GM19351 (cell line): Measurements from ENCODE around the gene NOL7.

ENCODE experiments used
- ATAC-seq: cut with Tn5 transposase; IDR thresholded peaks from one replicate; pipeline ENCODE4 v1.9.1; 2021; ENCODE audit warnings: mild to moderate bottlenecking, moderate library complexity; ENCODE audit not compliant: unreplicated experiment

Gene NOL7

GRCh38 chr6:13649393-13649792 lies 34.3 kb downstream of the NOL7 start:
- ATAC-seq = no peak

DNA sequence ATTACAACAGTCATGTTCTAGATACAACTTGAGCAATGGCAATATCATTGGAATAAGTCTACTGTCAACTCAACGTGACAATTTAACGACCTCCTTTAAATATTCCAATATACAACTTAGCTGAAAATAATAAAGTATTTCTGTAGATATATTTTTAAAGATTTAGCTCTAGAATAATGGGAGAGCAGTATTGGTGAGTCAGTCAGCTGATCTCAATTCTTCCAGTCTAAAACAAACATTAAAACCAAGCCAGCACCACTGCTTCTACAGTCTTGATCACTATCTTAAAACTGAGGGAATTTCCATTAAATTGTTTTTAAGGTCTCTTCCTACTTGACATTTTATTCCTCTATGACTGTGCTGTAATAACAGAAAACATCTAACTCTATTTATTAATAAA lies 38.2 kb downstream of the NOL7 start:
- ATAC-seq = no peak

- ATAC-seq = no peak
Measured at GRCh38 chr6:13654496-13654895, 39.4 kb downstream of the NOL7 start.

- ATAC-seq = no peak
Measured at GRCh38 chr6:13655700-13656099, 40.6 kb downstream of the NOL7 start.

GRCh38 chr6:13660273-13660672 lies 45.1 kb downstream of the NOL7 start:
- no peak for ATAC-seq

DNA sequence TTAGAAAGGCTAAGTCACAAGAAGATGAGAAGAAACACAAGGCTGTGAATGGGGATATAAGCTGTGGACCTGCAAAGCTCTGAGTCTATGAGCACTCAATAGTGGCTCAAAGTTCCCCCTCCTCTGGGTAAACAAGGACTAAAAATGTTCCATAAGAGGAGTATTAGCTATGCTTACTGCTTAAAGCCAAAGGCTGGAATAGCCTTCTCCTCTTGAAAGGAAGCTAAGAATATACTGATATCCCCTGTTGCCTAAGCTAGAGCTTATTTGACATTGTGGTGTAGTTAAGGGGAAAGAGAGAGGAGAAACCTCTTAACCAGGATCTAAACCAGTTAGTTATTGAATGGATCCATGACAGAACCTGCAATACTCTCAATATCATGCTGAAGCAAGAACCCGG lies 45.8 kb downstream of the NOL7 start:
- no peak for ATAC-seq

- no peak for ATAC-seq
Measured at GRCh38 chr6:13661647-13662046, 46.5 kb downstream of the NOL7 start.

- no peak for ATAC-seq
Measured at GRCh38 chr6:13662651-13663334, 47.7 kb downstream of the NOL7 start.

DNA sequence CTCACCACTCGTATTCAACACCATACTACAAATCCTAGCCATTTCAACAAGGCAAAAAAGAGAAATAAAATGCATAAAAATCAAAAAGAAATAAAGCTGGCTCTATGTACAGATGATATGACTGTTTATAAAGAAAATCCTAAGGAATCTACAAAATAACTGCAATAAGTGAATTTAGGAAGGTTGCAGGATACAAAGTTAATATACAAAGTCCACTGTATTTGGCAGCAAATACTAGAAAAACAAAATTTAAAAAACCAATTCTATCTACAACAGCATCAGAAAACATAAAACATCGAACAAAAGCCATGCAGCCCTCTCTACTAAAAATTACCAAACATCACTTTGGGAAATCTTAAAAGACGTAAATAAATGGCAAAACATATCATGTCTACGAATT lies 48.9 kb downstream of the NOL7 start:
- ATAC-seq = no peak

DNA sequence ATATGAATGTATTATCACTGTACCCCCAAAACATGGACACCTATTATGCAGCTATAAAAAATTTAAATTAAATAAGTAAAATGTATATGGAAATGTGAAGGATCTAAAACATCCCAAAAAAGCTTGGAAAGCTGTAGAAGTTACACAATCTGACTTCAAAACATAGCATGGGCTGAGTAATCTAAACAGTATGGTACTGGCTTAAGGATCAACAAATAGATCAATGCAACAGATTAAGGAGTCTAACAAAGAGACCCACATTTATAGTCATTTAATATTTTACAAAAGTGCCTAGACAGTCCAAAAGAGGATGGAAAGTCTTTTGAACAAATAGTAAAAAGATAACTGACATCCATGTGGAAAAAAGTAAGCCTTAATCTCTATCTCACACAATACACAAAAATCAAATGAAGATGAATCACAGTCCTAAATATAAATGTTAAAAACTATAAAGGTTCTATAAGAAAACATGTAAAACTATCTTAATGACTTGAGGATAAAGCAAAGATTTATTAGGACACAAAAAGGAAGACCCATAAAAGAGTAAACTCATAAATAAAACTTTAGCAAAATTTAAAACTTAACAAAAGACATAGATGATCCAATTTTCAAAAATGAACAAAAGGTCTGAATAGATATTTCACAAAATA lies 49.7 kb downstream of the NOL7 start:
- no peak for ATAC-seq

GRCh38 chr6:13666194-13667105 lies 51.3 kb downstream of the NOL7 start:
- no peak for ATAC-seq

DNA sequence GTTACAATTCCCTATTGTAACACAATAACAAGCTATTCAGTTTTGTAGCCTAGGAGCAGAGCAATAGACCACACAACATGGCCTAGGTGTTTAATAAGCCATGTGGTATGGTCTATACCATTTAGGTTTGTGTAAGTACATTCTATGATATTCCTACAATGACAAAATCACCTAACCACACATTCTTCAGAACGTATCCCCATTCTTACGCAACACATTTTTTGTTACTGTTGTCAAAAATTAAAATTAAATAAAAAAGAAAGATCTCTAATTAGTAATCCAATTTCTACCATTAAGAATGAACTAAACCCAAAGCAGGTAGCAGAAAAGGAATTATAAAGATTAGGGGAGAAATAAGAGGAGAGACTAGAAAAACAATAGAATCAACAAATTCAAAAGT lies 52.5 kb downstream of the NOL7 start:
- no peak for ATAC-seq

DNA sequence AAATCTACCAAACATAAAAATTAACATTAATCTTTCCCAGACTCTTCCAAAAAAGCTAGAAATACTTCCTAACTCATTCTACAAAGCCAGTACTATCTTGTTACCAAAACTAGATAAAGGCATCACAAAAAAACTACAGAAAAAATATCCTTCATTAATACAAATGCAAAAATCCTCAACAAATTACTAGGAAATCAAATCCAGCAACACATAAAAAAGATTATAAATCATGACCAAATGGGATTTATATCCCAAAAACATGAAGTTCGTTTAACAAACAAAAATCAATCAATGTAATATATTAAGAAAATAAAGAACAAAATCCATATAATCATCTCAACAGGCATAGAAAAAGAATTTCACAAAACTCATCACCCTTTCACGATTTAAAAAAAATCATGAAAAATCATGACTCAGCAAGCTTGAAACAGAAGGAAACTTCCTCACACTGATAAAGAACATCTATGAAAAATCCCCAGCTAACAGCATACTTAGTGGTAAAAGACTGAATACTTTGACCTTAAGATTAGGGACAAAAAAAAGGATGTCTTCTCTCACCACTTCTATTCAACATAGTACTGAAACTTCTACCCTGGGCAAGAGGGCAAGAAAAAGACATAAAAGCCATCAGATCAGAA lies 53.3 kb downstream of the NOL7 start:
- ATAC-seq = no peak

DNA sequence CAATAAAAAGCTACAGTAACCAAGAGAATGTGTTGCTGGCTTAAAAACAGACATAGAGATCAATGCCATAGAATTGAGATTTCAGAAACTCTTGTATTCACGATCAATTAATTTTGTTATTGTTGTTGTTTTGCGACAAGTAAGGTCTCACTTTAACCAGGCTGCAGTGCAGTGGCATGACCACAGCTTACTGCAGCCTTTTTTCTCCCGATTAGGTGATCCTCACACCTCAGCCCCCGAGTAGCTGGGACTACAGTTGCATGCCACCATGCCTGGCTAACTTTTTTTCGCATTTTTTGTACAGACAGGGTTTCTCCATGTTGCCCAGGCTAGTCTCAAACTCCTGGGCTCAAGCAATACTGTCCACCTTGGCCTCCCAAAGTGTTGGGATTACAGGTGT lies 54.3 kb downstream of the NOL7 start:
- ATAC-seq = no peak
